NB4 (cell line): ENCODE data around the gene EXOC6B.

ENCODE experiments used
- CTCF ChIP-seq: IDR thresholded peaks from one replicate; pipeline ENCODE4 v1.5.1; 2012; ENCODE audit warnings: low read depth, low read length
- MYC ChIP-seq: IDR thresholded peaks from 2 replicates; pipeline ENCODE4 v1.6.1; 2011; ENCODE audit warnings: low read depth, low read length
- POLR2A ChIP-seq: IDR thresholded peaks from 2 replicates; pipeline ENCODE4 v1.6.1; 2011; ENCODE audit warnings: mild to moderate bottlenecking; ENCODE audit not compliant: insufficient read length; ENCODE audit errors: extremely low read depth

GRCh38 chr2:72574886-72575285 is 250.9 kb downstream of the EXOC6B start:
- TF ChIP-seq CTCF (no peak), POLR2A (no peak), MYC (no peak)
